GM06990 (cell line): Measurements from ENCODE around the gene ACSM6.
"Not testable (repeated sequence)": the region's sequence is repeated elsewhere in the genome, so short reads cannot be mapped to it uniquely, and the experiment has no call there.

Experiments used
- DNase-seq: peaks from one replicate; pipeline ENCODE4 v3.0.0-alpha.2; 2011; ENCODE audit not compliant: insufficient read length; ENCODE audit errors: extremely low read depth
- H3K27me3 ChIP-seq: replicated peaks from 2 replicates; pipeline ENCODE4 v1.6.0; 2011; ENCODE audit warnings: low read length; ENCODE audit not compliant: control insufficient read depth, insufficient read depth
- H3K36me3 ChIP-seq: 2 replicates; pipeline ENCODE4 v1.5.1; 2011; ENCODE audit warnings: low read length; ENCODE audit not compliant: control insufficient read depth, insufficient read depth
- H3K4me3 ChIP-seq: replicated peaks from 2 replicates; pipeline ENCODE4 v1.5.1; 2011; ENCODE audit warnings: low read depth, mild to moderate bottlenecking, control low read depth, low read length
- TF ChIP-seq, protein P1 (sequence below): IDR thresholded peaks from 2 replicates; pipeline ENCODE4 v1.5.1; 2011; ENCODE audit warnings: low read length, control low read depth, mild to moderate bottlenecking, inconsistent platforms; ENCODE audit not compliant: insufficient read depth, poor library complexity, severe bottlenecking

Gene ACSM6

DNA sequence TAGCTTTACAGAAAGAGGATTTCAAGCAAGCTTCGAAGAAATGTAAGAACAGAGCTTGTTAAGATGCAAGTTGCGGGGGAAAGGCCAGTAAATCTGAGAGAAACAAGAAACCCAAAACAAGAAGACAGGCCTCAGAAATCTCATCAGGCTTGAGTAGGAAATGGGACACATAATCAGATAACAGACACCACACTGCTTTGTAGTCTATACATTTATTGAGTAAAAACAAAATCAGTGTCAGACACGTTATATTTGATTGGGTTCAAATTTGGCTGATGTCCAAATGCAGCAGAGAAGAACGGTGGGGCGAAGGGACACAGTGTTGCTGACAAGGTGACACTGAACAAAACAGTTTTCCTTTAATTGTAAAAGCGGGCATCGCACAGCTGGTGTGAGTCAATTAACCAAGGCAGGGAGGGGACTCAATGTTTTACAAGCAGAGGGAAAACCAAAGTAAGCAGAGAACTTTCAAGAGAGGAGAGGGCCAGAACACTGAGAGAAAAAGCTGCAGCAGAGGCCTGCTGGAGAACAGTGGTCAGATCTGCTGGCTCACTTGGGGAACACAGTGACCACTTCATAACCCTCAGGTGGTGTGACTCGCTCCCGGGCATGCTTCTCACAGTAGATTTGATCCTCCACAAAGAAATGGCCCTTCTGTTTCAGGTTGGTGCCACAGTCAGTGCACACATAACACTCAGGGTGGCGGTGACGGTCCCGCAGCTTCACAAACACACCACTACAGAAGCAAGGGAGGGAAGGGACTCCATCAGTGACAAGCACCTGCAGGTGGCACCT, 43.5 kb downstream of the ACSM6 start:
- Histone ChIP-seq H3K36me3 (peaks cover 45% of the 10 kb centered on the region), H3K27me3 (no peaks in the 10 kb centered on the region), H3K4me3 (no peak overlapping the region)
- TF ChIP-seq, protein P1, sequence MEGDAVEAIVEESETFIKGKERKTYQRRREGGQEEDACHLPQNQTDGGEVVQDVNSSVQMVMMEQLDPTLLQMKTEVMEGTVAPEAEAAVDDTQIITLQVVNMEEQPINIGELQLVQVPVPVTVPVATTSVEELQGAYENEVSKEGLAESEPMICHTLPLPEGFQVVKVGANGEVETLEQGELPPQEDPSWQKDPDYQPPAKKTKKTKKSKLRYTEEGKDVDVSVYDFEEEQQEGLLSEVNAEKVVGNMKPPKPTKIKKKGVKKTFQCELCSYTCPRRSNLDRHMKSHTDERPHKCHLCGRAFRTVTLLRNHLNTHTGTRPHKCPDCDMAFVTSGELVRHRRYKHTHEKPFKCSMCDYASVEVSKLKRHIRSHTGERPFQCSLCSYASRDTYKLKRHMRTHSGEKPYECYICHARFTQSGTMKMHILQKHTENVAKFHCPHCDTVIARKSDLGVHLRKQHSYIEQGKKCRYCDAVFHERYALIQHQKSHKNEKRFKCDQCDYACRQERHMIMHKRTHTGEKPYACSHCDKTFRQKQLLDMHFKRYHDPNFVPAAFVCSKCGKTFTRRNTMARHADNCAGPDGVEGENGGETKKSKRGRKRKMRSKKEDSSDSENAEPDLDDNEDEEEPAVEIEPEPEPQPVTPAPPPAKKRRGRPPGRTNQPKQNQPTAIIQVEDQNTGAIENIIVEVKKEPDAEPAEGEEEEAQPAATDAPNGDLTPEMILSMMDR: no peak
- DNase-seq: no peak

DNA sequence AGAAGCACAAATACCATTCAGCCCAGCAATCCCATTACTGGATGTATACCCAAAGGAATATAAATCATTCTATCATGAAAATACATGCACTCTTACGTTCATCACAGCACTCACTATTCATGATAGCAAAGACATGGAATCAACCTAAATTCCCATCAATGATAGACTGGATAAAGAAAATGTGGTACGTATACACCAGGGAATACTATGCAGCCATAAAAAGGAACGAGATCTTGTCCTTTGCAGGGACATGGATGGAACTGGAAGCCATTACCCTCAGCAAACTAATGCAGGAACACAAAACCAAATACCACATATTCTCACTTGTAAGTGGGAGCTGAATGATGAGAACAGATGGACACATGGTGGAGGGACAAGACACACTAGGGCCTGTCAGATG, 46.1 kb downstream of the ACSM6 start:
- H3K27me3 ChIP-seq, DNase-seq, H3K4me3 ChIP-seq: not testable (repeated sequence)
- peaks cover 43% of the 10 kb centered on the region for H3K36me3 ChIP-seq

DNA sequence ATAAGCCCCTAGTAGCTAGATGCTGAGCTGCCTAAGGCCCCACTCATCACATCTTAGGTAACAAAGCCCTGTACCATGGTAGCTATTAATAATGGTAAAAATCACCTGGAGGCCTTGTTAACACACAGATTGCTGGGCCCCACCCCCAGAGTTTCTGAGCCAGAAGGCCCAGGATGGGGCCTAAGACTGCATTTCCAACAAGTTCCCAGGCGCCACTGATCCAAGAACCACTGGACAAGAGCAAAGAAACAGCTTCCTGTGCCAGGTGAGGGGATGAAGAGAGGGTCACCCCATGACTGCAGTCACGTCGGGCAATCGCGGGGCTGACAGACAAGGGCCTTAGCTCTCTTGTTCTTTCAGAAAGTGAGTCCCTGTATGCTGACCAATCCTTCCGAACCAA, 46.8 kb downstream of the ACSM6 start:
- no peak overlapping the region for H3K4me3 ChIP-seq
- TF ChIP-seq, protein P1: no peak
- peaks cover 42% of the 10 kb centered on the region for H3K36me3 ChIP-seq
- no peak for DNase-seq
- no peaks in the 10 kb centered on the region for H3K27me3 ChIP-seq

DNA sequence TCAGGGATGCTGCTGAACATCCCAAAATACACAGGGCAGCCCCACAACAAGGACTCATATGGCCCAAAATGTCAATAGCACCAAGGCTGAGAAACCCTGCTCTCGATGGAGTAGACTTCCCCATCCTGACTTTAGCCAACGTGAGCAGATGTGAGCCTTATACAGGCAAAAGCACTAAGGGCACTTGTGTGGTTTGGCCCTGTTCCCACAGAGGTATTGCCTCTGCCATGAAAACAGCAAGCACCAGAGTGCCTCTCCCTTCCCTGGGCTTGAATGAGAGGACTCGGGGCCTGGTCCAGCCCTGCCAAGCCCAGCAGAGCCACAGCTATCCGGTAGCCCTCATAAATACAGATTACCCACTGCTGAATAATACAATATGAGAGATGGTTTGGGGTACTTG, 47.5 kb downstream of the ACSM6 start:
- TF ChIP-seq, protein P1: no peak
- DNase-seq: no peak
- H3K27me3 ChIP-seq: no peaks in the 10 kb centered on the region
- H3K36me3 ChIP-seq: peaks cover 41% of the 10 kb centered on the region
- H3K4me3 ChIP-seq: no peak overlapping the region

DNA sequence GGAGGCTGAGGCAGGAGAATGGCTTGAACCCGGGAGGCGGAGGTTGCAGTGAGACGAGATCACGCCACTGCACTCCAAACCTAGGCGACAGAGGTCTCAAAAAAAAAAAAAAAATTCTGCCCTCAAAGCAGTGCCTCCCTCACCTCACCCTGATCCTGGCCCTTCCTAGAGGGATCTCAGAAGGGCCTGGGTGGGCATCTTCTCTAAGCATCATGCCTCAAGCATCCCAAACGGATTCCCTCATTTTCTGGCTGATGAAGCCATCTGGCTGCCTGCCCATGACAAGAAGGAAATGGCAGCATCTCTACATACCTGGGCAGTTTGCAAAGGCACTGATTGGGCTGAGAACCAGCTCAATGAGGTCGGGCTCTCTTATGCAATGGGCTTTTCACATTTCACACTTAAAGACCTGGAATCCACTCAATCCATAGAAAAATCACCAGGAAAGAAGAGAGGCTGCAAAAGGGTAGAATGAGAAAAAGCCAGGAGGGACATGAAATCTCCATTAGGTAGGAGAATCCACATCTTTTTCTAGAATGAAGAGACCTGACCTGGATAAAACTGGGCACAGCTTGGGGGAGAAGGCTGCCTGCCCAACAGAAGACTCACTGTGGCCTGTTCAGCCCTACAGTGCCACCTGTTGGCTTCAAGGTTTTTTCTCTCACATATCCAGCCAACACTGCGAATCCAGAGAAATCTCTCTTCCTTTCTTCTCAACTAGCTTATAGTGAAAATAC, 48.7 kb downstream of the ACSM6 start:
- Histone ChIP-seq H3K36me3 (peaks cover 39% of the 10 kb centered on the region), H3K4me3 (no peak overlapping the region), H3K27me3 (no peaks in the 10 kb centered on the region)
- no peak for DNase-seq
- TF ChIP-seq, protein P1: peak; percentile 57

DNA sequence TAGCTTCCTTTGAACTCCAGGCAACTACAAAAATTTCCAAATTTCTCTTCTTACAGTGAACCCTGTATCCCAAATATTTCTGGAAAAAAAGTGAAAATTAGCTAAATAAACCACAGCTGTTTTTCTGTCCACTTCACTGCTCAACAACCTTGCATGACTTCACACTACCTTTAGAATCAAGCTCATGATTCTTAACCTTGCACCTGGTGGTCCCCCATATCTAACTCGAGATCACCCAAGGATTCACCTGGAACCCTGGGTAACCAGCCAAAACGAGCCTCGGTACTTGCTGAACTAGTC, 49.2 kb downstream of the ACSM6 start:
- TF ChIP-seq, protein P1: no peak
- H3K4me3 ChIP-seq: no peak overlapping the region
- no peak for DNase-seq
- H3K36me3 ChIP-seq: peaks cover 36% of the 10 kb centered on the region
- no peaks in the 10 kb centered on the region for H3K27me3 ChIP-seq
